H1 (cell line): ENCODE measurements around the gene IL13. TPM values are rescaled to one million over a fixed set of nuclear protein-coding genes. Genes with fewer than 3 reads are reported as not detected.

ENCODE experiments used
- CTCF ChIA-PET: fragments of 300-600 bp; sonication (Branson Sonifier 250); formaldehyde crosslinking; loops from one replicate; lab custom pipeline; 2021; ENCODE audit not compliant: partially characterized antibody; lab: Charles Lee
- POLR2A ChIA-PET: fragments of 300-600 bp; sonication (Branson Sonifier 250); formaldehyde crosslinking; loops from one replicate; lab custom pipeline; 2021; ENCODE audit warnings: inconsistent platforms; ENCODE audit not compliant: partially characterized antibody; lab: Charles Lee
- DNase-seq, 2 experiments: peaks; one replicate each; pipeline versions ENCODE4 v3.0.0 to v3.0.0-alpha.2; 2010 to 2022; ENCODE audit warnings: low spot score in 2 of 2, low read depth in 1 of 2, mixed read lengths in 1 of 2
- FAIRE-seq: peaks from 2 replicates; lab custom pipeline; 2011; peaks lifted over from hg19 to GRCh38; lab: Jason Lieb, UNC
- H2AFZ ChIP-seq: 2 replicates; pipeline ENCODE4 v1.8.1; 2012; ENCODE audit warnings: low read length, inconsistent platforms
- H2AK5ac ChIP-seq: 2 replicates; pipeline ENCODE4 v1.6.1; 2013; ENCODE audit warnings: low read depth, low read length
- H2BK120ac ChIP-seq: replicated peaks from 2 replicates; pipeline ENCODE3; 2013; ENCODE audit warnings: low read depth, low read length, inconsistent platforms
- H2BK12ac ChIP-seq: 2 replicates; pipeline ENCODE4 v1.6.1; 2013; ENCODE audit warnings: low read depth, low read length
- H2BK15ac ChIP-seq: 2 replicates; pipeline ENCODE4 v1.6.1; 2013; ENCODE audit warnings: low read length
- H2BK20ac ChIP-seq: 2 replicates; pipeline ENCODE4 v1.6.1; 2013; ENCODE audit warnings: low read length
- H2BK5ac ChIP-seq: 2 replicates; pipeline ENCODE4 v1.6.1; 2013; ENCODE audit warnings: low read depth, low read length
- H3K14ac ChIP-seq: 2 replicates; pipeline ENCODE4 v1.6.1; 2013; ENCODE audit warnings: inconsistent platforms; ENCODE audit not compliant: insufficient read length
- H3K18ac ChIP-seq: 2 replicates; pipeline ENCODE4 v1.6.1; 2013; ENCODE audit warnings: low read length; ENCODE audit errors: extremely low read depth
- H3K23ac ChIP-seq: 2 replicates; pipeline ENCODE4 v1.6.1; 2013; ENCODE audit warnings: inconsistent platforms; ENCODE audit not compliant: insufficient read length
- H3K23me2 ChIP-seq: 2 replicates; pipeline ENCODE4 v1.6.1; 2013; ENCODE audit warnings: low read depth, low read length
- H3K27ac ChIP-seq: 2 replicates; pipeline ENCODE4 v1.6.1; 2011; ENCODE audit warnings: low read depth, low read length, inconsistent platforms
- H3K27me3 ChIP-seq, 4 experiments: replicated peaks in 1 of 4; 1 replicate in 1 of 4; 2 replicates in 3 of 4; pipeline versions ENCODE4 v1.6.1 to v1.8.1; 2011 to 2013; ENCODE audit warnings: low read length in 3 of 4, mild to moderate bottlenecking in 3 of 4, inconsistent platforms in 2 of 4, mixed read lengths in 2 of 4, moderate library complexity in 1 of 4; ENCODE audit not compliant: control insufficient read depth in 3 of 4, insufficient read depth in 3 of 4; ENCODE audit errors: extremely low read depth in 1 of 4
- H3K36me3 ChIP-seq, 4 experiments: 2 replicates each; pipeline versions ENCODE4 v1.6.1 to v1.8.1; 2011 to 2013; ENCODE audit warnings: mild to moderate bottlenecking in 4 of 4, low read length in 3 of 4, moderate library complexity in 2 of 4, control low read depth in 1 of 4, inconsistent platforms in 1 of 4; ENCODE audit not compliant: insufficient read depth in 4 of 4, control insufficient read depth in 2 of 4
- H3K4ac ChIP-seq: replicated peaks from 2 replicates; pipeline ENCODE3; 2013; ENCODE audit warnings: low read length, low read depth, mixed read lengths, inconsistent platforms; ENCODE audit not compliant: insufficient read length
- H3K4me1 ChIP-seq, 4 experiments: replicated peaks in 1 of 4; 1 replicate in 1 of 4; 2 replicates in 3 of 4; pipeline versions ENCODE4 v1.6.1 to v1.8.1; 2011 to 2013; ENCODE audit warnings: low read length in 3 of 4, inconsistent platforms in 2 of 4, mixed read lengths in 1 of 4; ENCODE audit not compliant: insufficient read depth in 4 of 4, control insufficient read depth in 3 of 4
- H3K4me2 ChIP-seq, 2 experiments: 2 replicates each; pipeline versions ENCODE4 v1.6.1 to v1.8.1; 2011 to 2013; ENCODE audit warnings: low read depth in 2 of 2, low read length in 2 of 2, control low read depth in 1 of 2, inconsistent platforms in 1 of 2, mild to moderate bottlenecking in 1 of 2; ENCODE audit not compliant: insufficient read depth in 1 of 2
- H3K4me3 ChIP-seq, 4 experiments: fragments of 200-600, 300-600 bp in 1 of 4; sonication (generic), shearing (Covaris generic), sonication (Bioruptor Twin) in 1 of 4; 2 replicates each; pipeline versions ENCODE4 v1.5.1 to v1.8.1; 2011 to 2016; ENCODE audit warnings: low read length in 4 of 4, low read depth in 3 of 4, control low read depth in 2 of 4, inconsistent platforms in 2 of 4, mild to moderate bottlenecking in 2 of 4, mixed read lengths in 1 of 4, moderate library complexity in 1 of 4; ENCODE audit not compliant: insufficient read depth in 2 of 4; ENCODE audit errors: extremely low read depth in 1 of 4
- H3K56ac ChIP-seq: replicated peaks from 2 replicates; pipeline ENCODE3; 2013; ENCODE audit warnings: low read depth, mild to moderate bottlenecking, mixed read lengths, low read length, inconsistent platforms; ENCODE audit not compliant: insufficient read length
- H3K79me1 ChIP-seq: 2 replicates; pipeline ENCODE4 v1.6.1; 2013; ENCODE audit warnings: low read depth, low read length, control low read depth
- H3K79me2 ChIP-seq, 2 experiments: 2 replicates each; pipeline versions ENCODE4 v1.6.1 to v1.8.1; 2012 to 2013; ENCODE audit warnings: low read length in 2 of 2, mild to moderate bottlenecking in 2 of 2, inconsistent platforms in 1 of 2; ENCODE audit not compliant: insufficient read depth in 2 of 2, control insufficient read depth in 1 of 2
- H3K9ac ChIP-seq, 4 experiments: replicated peaks in 1 of 4; 1 replicate in 1 of 4; 2 replicates in 3 of 4; pipeline versions ENCODE4 v1.6.1 to v1.8.1; 2011 to 2013; ENCODE audit warnings: low read depth in 3 of 4, low read length in 3 of 4, control low read depth in 2 of 4, mild to moderate bottlenecking in 2 of 4, moderate library complexity in 2 of 4, inconsistent platforms in 1 of 4; ENCODE audit errors: extremely low read depth in 1 of 4
- H3K9me3 ChIP-seq, 2 experiments: 2 replicates each; pipeline versions ENCODE4 v1.6.1 to v1.8.1; 2012 to 2013; ENCODE audit warnings: mild to moderate bottlenecking in 2 of 2, moderate library complexity in 2 of 2, control low read depth in 1 of 2, inconsistent platforms in 1 of 2, low read depth in 1 of 2, low read length in 1 of 2, mixed read lengths in 1 of 2; ENCODE audit not compliant: insufficient read depth in 2 of 2
- H4K20me1 ChIP-seq, 2 experiments: replicated peaks in 1 of 2; 2 replicates each; pipeline versions ENCODE3 to v1.8.1; 2011 to 2013; ENCODE audit warnings: inconsistent platforms in 2 of 2, low read length in 2 of 2, mild to moderate bottlenecking in 1 of 2; ENCODE audit not compliant: insufficient read depth in 2 of 2, control insufficient read depth in 1 of 2
- H4K5ac ChIP-seq: 2 replicates; pipeline ENCODE4 v1.6.1; 2013; ENCODE audit warnings: low read length, low read depth, mixed read lengths, inconsistent platforms; ENCODE audit not compliant: insufficient read length
- H4K8ac ChIP-seq: 2 replicates; pipeline ENCODE4 v1.8.0; 2013; ENCODE audit warnings: mild to moderate bottlenecking, moderate library complexity, low read length, inconsistent platforms; ENCODE audit not compliant: insufficient read depth; ENCODE audit errors: extremely low read depth
- H4K91ac ChIP-seq: replicated peaks from 2 replicates; pipeline ENCODE3; 2013; ENCODE audit warnings: low read length, mixed read lengths, inconsistent platforms; ENCODE audit not compliant: insufficient read length
- ASH2L ChIP-seq: fragments of 200-600, 300-600 bp; sonication (generic); IDR thresholded peaks from one replicate; pipeline ENCODE4 v1.7.1; 2017; ENCODE audit warnings: low read length
- CREB1 ChIP-seq: IDR thresholded peaks from 2 replicates; pipeline ENCODE4 v1.6.1; 2012; ENCODE audit warnings: inconsistent platforms
- EGR1 ChIP-seq: IDR thresholded peaks from 2 replicates; pipeline ENCODE4 v1.6.1; 2011; ENCODE audit warnings: low read depth, low read length, borderline replicate concordance
- PHF8 ChIP-seq: fragments of 200-600 bp; sonication (generic); conservative IDR thresholded peaks from 2 replicates; pipeline ENCODE4 v1.7.1; 2012; ENCODE audit warnings: low read depth, mild to moderate bottlenecking, inconsistent platforms, low read length, moderate library complexity
- SIX5 ChIP-seq: IDR thresholded peaks from 2 replicates; pipeline ENCODE4 v1.6.1; 2011; ENCODE audit warnings: mild to moderate bottlenecking, low read depth, low read length
- TCF12 ChIP-seq: IDR thresholded peaks from 2 replicates; pipeline ENCODE4 v1.6.1; 2011; ENCODE audit warnings: low read depth, mild to moderate bottlenecking, low read length
- WGBS, 2 experiments: shearing (Covaris generic) in 1 of 2; methylation state at CpG; one replicate each; pipeline versions ENCODE4 v1.1.6 to v1.1.7; 2013 to 2015; ENCODE audit warnings: low lambda C conversion rate in 2 of 2, mixed read lengths in 2 of 2, inconsistent platforms in 1 of 2, low coverage in 1 of 2, missing lambda C conversion rate in 1 of 2; ENCODE audit not compliant: insufficient replicate concordance in 2 of 2, insufficient coverage in 1 of 2, insufficient read length in 1 of 2; ENCODE audit errors: extremely low coverage in 1 of 2, missing lambda C conversion rate in 1 of 2; 5-methylcytosine and 5-hydroxymethylcytosine counted together
- polyA plus RNA-seq, 7 experiments: library from polyadenylated mRNA; depleted of rRNA in 3 of 7; stranded (reverse) in 5 of 7; unstranded in 2 of 7; fragments of >200 nt in 5 of 7; fragments of 200-250 nt in 2 of 7; gene quantifications; 1 replicate in 5 of 7; 2 replicates in 1 of 7; 4 replicates in 1 of 7; pipeline versions ENCODE4 v1.2.1 to v1.2.3, GENCODE V29; 2011 to 2013; ENCODE audit warnings: missing spikeins in 2 of 7, mixed read lengths in 2 of 7
- total RNA-seq: library from RNA; stranded (reverse); fragmentation: NEBNext Ultra II Directional; extraction: Animal tissue kit (Norgen Biotek cat#: 25700); gene quantifications from 2 replicates; pipeline ENCODE4 v1.2.1, GENCODE V29; 2021
- TF ChIP-seq, protein P1 (sequence below): IDR thresholded peaks from 2 replicates; pipeline ENCODE4 v1.6.1; 2012; ENCODE audit warnings: inconsistent platforms

IL13 gene
- total and polyA plus RNA-seq, 2 of the 8 experiments (the other 6 are each of a cell fraction or from before 2014, with no cell fraction given), result not detected

DNA sequence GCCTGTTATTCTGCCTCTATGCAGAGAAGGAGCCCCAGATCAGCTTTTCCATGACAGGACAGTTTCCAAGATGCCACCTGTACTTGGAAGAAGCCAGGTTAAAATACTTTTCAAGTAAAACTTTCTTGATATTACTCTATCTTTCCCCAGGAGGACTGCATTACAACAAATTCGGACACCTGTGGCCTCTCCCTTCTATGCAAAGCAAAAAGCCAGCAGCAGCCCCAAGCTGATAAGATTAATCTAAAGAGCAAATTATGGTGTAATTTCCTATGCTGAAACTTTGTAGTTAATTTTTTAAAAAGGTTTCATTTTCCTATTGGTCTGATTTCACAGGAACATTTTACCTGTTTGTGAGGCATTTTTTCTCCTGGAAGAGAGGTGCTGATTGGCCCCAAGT is 15.5 kb downstream of the IL13 start:
- Histone ChIP-seq H2BK5ac (no peak overlapping the region), H2AFZ (no peak overlapping the region)

More for the DNA sequence above, 15.5 kb downstream of the IL13 start:
- Histone ChIP-seq H3K79me2 (no peaks in the 10 kb centered on the region), H3K79me1 (no peaks in the 10 kb centered on the region), H3K4ac (no peak overlapping the region), H3K9ac (no peak overlapping the region), H4K5ac (no peak overlapping the region), H2BK20ac (no peak overlapping the region), H3K18ac (no peak overlapping the region), H2BK12ac (no peak overlapping the region), H3K23me2 (no peaks in the 10 kb centered on the region; the same call in 1 of the 2 replicates), H3K4me1 (no peaks in the 10 kb centered on the region), H3K9me3 (0 out of 4 replicates have a peak, but pooled peaks cover 0 to 3% of the 10 kb centered on the region in 2 experiments), H3K23ac (no peak overlapping the region), H3K27me3 (no peaks in the 10 kb centered on the region), H4K8ac (no peak overlapping the region), H4K91ac (no peak overlapping the region), H2BK15ac (no peak overlapping the region), H4K20me1 (no peaks in the 10 kb centered on the region), H3K4me3 (no peak overlapping the region), H3K36me3 (no peaks in the 10 kb centered on the region), H3K4me2 (no peak overlapping the region), H2BK120ac (no peak overlapping the region), H2AK5ac (no peak overlapping the region), H3K14ac (no peak overlapping the region), H3K27ac (no peak overlapping the region), H3K56ac (no peak overlapping the region)
- no peak for TF ChIP-seq CREB1
- no peak for TF ChIP-seq PHF8
- no peak for TF ChIP-seq EGR1
- TF ChIP-seq, protein P1, sequence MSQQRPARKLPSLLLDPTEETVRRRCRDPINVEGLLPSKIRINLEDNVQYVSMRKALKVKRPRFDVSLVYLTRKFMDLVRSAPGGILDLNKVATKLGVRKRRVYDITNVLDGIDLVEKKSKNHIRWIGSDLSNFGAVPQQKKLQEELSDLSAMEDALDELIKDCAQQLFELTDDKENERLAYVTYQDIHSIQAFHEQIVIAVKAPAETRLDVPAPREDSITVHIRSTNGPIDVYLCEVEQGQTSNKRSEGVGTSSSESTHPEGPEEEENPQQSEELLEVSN, result no peak
- no peak for TF ChIP-seq SIX5
- no peak for TF ChIP-seq ASH2L
- no peak for TF ChIP-seq TCF12
- 93% methylated on average over 1 of the region's 1 CpG; no CpG with 5 or more reads in 1 of the 2 experiments for WGBS, 2 experiments
- DNase-seq (no peak), FAIRE-seq (no peak)
- ChIA-PET CTCF (no interaction called here), POLR2A (interaction anchor here (1.4 kb wide), 1 partner anchor 17 kb away, joined by 5 read pairs; no protein-coding TSS in a partner anchor)
